Measurements from ENCODE around the gene THAP4.

- TF ChIP-seq POLR2A (IDR thresholded peaks at IDR 0.05; ENCODE audit: low read depth, low read length) (no peak), POLR2AphosphoS5 (IDR thresholded peaks at IDR 0.05; ENCODE audit: low read depth, low read length) (no peak), TAF1 (IDR thresholded peaks at IDR 0.05; ENCODE audit: low read depth, low read length) (no peak), SPI1 (IDR thresholded peaks at IDR 0.05; ENCODE audit: low read depth, low read length) (no peak), PAX5 (IDR thresholded peaks at IDR 0.05; ENCODE audit: insufficient read depth, low read length, severe bottlenecking) (no peak), POU2F2 (IDR thresholded peaks at IDR 0.05; ENCODE audit: low read depth, low read length) (no peak)
Observed at GRCh38 chr2:241618829-241619228, 18.1 kb downstream of the THAP4 start.

All from GM12891 (cell line).